CD4-positive, alpha-beta T cell treated with Interleukin-21 for 1 hour (primary cell): ENCODE data around the gene GALNT10.

Experiments used
- DNase-seq: peaks from one replicate; pipeline ENCODE4 v3.0.0-alpha.2; 2020

The GALNT10 gene

DNA sequence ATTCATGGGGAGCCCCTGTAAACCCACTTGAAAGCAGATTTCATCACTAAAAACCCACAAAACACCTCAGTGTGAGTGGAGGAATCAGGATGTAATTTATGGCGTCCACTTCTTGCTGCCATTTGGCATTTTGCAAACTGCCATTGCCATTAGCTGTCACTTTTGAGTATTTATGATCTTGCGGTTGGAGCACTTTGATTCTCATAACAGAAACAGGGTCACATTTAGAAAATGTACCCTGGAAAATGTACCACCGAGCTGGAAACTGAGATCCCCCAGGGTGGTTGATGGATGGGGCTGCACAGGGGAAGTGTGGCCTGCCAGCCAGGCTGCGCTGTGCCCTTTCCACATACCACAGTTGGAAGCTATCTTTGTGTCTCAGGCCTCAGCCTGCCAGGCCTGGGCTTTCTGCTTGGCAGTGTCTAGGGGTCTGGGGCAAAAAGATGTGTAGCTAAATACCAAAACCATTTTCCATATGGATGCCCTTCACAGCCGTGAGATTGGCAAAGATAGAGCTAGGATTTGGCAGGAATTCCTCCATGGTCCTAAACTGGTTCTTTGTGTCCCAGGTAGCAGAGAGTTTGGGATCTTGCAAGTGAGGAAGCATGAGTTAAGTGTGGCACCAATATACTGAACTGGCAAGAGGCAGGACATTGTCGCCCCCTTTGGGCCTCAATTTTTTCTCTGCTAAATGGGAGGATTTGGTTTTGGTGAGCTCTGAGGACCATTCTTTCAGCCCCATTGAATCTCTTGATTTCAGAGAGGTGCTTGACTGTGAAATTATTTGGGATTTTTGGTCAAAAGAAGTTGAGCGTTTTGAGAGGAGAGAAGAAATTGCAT lies 46.2 kb downstream of the GALNT10 start:
- DNase-seq = peak; percentile 14

DNA sequence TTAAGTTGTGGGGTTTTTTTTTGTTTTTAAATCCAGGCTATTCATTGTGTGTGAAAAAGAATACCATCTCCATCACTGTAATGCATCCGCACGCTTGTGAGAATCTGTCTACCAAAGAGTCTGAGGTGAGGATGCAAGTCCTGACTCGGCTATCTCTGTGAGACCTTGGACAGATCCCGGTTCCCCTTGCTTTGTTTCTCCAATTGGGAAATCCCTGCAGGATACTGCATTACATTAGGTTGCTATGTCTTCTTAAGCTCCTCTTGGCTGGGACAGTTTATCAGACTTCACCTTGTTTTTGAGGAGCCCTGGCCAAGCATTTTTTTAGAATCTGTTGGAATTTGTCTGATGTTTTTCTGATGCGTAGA lies 46.8 kb downstream of the GALNT10 start:
- no peak for DNase-seq

DNA sequence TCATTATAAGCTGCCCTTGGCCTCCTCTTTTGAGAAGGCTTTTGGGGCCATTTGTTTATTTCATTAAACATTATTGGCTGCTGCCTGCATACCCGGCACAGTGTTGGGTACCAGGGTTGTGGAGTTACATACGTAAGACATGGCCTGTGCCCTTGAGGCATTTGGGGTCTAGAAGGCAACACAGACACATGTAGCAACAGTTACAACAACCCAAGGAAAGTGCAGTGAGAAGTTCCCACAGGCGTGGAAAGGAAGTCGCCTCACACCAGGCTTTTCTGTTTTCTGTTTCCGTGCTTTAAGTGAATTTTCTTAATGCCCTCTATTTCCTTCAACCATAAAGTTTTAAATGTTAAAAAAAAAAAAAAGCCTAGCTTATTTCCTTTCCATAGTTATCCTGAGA lies 47.4 kb downstream of the GALNT10 start:
- DNase-seq = no peak

DNA sequence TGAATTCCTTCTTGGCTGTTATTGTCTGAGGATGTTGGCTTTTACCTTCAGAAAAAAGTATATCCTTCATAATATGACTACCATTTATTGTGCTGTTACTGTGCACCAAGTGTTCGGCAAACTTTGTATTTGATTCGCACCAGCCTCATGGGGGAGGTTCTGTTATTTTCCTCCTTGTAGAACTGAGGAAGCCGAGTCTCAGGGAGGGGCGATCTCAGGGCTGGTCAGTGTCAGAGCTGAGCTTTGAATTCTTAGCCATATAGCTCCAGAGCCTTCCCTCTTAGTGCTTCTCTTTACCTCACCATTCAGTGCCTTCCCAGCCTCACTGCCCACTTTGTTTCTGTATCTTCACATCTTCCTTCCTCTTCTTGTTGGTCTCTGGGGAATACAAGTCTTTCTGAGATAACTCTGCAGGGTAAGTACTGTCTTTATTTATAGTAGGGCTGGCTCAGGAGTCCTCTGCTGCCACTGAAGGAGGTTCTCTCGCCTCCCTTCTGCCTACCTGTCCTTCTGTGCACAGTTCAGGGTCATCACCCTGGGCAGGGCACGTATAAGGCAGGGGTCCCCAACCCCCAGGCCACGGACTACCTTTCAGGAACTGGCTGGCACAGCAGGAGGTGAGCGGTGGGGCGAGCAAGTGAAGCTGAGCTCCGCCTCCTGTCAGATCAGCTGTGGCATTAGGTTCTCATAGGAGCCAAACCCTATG lies 48.4 kb downstream of the GALNT10 start:
- DNase-seq = no peak

DNA sequence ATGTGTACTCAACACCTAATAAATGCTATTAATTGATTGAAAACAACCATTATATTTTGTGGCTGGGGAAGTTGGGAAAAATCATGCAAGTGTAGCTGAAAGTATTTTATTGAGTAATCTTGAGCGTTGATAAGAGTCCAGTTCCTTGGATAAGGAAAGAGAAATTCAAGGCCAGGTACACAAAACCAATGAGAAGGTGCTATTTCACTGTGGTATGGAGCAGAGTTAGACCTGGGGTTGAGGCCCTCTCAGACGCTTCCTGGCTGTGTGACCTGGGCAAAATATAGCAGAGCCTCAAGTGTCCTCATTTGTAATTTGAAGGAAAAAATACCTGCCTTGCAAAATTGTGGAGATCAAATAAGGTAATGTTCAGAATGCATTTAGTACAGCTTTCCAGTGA lies 50.1 kb downstream of the GALNT10 start:
- no peak for DNase-seq

DNA sequence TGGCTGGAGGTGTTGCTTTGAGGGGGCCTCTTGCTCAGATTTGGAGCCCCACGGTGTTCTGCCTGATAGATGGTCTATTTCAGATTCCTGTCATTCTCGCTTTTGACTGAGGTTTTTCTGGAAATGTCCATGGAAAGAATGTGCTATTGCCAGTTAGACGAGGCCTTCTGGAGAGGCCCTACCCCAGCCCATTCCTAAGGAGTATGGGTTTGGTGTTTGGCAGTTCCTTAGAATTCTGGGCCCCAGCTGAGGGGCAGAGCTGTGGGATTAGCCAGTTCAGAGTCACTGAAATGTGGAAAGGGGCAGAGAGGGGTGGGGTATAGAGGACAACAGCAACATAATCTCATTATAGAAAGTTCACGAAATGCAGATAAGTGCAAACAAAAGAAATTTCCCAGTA lies 50.5 kb downstream of the GALNT10 start:
- DNase-seq = no peak

DNA sequence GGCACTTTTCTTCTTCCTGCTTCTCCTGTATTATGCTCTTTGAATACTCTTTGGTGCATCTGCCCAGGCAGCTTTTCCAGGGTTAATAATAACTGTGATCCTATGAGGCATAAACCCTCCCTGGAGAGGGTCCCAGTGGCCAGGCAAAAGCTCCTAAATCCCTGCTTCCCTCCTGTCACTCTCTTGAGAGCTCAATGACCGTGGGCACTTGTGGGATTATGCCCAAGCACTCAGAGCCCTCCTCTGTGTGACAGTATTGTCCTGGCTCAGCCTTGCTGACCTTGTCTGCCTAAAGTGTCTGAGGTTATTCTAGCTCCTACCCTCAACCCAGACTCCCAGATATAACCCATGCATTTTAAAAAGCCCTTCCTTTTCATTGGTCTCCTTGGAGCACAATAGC lies 51.9 kb downstream of the GALNT10 start:
- no peak for DNase-seq

DNA sequence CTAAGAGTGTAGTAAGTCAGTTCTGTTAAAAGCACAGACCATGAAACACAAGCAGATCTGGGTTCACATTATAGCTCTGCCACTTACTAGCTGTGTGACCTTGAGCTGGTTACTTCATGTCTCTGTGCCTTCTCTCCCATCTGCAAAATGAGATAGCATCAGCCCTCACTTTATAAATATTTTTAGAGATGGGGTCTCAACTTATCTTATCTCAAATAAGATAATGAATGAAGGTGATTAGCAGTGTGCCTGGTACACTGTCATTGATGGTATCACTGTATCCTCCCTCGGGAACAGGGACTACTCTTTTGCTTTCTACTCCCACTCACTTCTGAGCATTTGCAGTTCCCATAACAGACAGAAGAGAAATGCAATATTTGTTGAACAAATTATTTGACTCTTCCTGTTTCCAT lies 52.4 kb downstream of the GALNT10 start:
- no peak for DNase-seq

DNA sequence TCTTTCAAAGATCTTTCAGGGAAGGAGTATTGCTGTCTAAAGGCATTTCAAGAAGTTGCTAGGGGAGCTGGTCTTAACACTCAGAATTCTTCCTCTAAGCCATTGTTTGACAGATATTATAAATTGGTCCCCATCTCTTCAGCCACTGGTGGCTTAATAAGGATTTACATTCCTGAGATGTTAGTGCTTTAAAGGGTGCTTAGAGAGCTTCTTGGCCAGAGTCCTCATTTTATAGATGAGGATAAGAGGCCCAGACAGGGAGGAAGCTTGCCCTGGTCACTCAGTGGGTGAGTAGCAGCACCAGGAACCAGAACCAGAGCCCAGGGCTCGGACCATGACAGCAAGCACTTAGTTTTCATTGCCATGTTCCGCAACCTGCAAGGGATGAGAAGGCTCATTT lies 53.2 kb downstream of the GALNT10 start:
- no peak for DNase-seq

DNA sequence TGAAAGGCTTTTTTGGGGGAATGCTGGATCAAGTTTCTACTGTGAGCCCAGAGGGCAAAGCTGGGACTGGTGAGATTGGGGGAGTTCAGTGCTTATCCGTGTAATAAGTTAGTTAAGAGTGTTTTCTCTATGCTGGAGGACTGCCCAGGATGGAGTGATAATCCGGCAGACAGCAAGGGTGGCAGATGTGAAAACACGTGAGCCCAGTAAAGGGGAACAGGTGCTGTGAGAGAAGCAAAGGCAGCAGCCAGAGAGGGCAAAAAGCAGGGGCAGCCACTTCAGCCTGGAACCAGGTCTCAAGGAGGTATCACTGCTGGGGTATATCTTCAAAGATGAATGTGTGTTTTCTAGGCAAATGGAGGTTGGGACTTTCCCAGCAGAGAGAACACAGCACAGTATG lies 53.9 kb downstream of the GALNT10 start:
- no peak for DNase-seq

DNA sequence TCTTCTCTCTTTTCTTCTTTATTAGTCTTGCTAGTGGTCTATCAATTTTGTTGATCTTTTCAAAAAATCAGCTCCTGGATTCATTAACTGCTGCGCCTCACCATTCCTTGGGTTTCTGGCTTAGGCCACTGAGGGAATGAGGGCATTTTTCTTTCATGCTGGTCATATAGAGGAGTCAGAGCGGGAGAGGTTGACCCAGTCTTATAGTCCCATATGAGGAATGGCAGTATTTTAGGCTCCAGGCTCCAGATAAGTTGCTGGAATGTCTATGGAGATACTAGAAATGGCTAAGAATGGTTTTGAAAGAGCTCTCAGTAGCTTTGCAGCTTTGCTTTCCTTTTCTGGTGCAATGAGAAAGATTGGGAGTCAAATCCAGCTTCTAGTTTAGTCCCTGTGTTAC lies 58.2 kb downstream of the GALNT10 start:
- no peak for DNase-seq

DNA sequence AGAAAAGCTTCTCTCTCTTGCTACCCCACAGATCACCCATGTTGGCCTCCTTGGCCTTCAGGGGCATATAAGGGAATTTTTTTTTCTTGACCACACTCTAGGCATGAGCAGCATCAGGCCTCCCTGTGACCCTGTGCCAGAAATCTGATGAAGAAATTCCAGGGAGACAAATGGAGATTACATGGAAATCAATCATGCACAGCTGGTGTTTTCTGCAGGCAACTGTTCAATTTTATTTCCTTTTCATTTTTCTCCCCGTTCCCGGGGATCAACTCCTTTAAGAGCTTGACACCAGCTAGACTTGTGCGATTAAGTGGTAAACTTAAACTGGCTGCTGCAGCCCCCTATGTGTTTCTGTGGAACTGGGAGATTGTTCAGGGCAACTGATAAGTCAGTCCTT lies 59.3 kb downstream of the GALNT10 start:
- no peak for DNase-seq

DNA sequence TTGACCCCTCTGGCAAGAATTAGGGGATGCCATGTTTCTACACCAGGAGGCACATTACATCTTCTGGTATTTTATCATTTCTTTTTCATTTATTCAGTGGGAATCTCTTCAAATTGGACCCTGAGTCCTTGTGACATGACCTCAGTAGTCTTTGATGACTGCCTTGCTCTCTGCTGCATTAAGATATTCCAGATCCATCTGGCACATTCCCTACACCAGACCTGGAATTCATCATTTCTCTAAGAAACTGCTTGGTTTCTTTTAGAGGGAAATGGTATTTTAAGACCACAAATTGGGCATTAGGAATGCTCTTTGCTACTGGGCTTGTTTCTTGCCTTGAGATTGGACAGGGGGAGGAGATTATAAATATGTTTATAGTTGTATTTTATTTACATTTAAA lies 61.0 kb downstream of the GALNT10 start:
- no peak for DNase-seq

DNA sequence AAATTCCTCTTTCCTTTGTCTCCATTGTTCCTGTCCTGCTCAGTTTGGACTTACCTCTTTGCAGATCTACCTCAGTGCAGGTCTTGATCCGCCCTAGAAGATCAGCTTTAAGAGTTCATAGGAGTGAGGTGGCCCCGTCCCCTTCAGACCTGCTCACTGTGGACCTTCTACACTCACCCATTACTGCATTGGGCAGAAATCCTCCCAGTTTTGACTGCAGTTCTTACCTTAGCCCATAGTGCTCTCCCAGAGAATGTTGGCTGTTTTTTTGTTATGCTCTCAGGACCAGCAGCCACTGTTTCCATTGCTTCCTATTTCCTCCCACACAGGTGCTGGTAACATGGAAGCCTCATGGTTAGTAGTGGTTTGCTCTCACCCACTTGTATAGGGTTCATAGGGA lies 63.3 kb downstream of the GALNT10 start:
- DNase-seq = no peak

DNA sequence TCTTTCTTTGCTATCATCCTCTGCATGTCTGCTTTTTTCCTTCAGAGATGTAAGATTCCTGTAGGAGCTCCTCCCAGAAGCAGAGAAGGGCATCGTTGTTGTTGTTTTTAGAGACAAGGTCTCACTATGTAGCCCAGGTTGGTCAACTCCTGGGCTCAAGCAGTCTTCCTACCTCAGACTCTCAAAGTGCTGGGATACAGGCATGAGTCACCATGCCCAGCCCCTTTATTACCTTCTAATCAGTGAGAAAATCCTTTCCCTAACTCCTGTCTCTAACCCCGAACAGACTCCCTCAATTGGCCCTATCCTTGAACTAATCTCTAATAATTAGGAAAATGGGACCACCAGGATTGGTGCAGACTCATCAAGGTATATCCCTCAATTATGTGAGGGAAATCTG lies 64.4 kb downstream of the GALNT10 start:
- no peak for DNase-seq

DNA sequence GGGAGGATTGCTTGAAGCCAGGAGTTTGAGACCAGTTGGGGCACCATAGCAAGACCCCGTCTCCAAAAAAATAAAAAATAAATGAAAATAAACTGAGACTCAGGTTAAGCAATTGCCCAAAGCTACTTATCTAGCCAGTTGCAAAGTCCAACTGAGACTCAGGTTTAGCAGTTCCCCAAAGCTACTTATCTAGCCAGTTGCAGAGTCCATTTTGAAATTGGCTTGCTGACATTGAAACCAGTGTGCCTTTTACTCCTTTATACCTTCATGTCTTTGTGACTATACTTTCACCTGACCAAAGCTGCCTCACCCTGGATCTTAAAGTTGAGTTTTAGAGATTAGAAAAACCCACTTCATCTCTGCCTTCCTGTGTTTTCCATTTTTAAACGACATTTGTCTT lies 66.5 kb downstream of the GALNT10 start:
- DNase-seq = no peak

DNA sequence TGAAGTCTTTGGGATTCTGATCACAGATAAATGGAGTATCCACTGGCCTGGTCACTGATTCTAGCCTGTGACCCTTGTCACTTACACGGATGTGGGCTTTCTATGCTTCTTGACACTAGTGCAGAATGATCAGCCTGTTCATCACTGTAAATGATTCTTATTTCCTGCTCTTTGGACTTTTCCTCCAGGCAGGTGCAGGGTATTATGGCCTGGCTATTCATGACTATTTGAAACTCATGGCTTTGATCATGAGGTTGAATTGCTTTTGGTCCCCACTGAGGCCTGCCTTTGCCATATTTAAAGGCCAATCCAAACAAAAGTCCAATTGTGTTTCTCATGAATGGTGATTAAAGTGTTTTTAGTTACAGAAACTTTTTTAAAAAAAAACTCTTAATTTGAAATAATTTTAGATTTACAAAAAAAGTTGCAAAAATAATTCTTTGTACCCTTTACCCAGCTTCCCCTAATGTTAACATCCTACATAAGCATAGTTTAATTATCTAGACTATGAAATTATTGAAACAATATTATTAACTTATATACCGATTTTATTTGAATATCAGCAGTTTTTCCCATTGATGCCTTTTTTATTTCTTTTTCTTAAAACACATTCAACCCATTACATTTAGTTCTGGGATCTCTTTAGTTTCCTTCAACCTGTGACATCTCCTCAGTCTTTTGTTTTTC lies 68.1 kb downstream of the GALNT10 start:
- DNase-seq = no peak

DNA sequence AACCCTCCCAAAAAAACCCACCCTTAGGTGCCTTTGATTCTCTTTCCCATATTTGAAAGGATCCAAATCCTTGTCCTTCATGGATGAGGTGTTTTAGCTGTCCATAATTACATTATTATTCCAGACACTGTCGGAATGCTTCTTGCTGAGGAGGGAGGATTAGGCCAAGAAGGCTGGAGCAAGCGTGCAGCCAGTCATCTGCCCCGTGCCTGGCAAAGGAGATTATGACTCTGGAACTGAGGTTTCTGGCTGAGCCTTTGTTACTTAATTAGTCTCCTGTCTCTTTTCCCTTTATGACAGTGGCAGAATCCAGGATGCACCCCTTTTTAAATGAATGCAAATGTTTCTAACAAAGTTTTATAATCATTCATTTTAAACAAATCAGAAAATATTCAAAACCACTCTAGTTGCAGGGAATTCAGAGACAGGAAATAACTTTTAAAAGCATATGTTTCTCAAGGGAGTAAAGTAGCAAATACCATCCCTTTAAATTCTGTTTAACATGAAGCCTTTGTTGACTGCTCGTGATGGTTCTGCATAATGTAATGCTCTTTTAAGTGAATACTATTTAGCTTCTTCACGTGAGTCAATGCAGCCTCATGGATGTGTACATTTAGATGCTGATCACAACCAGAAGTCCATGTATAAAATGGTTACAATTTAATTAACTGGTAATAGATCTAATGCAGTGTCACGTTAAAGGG lies 69.8 kb downstream of the GALNT10 start:
- no peak for DNase-seq

DNA sequence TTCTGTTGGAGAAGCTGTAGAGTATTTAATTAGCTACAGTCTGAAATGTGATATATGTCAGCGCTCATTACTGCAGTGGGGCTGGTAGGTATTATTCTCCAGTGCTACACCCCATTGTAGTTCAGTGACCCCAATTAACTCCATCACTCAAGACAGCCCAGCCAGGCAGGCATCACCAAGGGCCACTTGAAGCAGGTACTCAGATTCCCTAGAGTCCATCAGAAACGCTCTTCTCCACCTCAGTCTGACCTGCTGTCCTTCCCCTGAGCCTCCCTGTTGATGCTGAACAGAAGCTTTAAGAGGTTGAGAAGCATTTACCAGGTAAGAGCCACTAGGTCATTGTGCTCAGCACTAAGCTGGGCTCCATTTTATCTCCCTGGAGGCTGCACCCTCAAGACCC lies 71.8 kb downstream of the GALNT10 start:
- no peak for DNase-seq

DNA sequence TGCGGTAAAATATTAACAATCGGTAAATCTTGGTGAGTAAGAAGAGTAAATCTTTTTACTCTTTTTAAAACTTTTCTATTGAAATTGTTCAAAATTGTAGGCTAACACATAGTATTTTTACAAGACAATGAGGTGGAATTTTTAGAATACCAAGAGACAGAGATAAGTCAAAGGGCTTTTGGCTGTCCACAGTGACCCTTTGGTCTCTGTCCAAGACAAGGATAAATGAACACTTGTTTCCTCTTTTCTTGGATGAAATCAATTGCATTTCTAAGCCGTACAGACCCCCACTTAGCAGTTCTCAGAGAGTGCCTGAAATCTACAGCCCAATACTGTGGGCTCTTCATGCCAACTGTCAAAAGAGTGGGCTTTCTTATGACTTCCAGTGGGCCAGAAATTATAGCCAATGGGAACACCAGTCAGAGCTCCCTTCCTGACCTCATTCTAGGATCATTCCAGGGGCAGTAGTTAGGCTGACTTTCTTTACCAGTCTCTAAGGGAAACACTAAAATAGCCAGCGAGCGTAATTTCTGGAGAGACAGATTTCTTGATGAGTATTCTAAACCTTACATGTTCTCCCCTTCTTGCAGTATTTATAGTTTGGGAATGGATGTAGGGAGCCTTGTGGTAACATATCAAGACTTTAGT lies 74.1 kb downstream of the GALNT10 start:
- DNase-seq = no peak

DNA sequence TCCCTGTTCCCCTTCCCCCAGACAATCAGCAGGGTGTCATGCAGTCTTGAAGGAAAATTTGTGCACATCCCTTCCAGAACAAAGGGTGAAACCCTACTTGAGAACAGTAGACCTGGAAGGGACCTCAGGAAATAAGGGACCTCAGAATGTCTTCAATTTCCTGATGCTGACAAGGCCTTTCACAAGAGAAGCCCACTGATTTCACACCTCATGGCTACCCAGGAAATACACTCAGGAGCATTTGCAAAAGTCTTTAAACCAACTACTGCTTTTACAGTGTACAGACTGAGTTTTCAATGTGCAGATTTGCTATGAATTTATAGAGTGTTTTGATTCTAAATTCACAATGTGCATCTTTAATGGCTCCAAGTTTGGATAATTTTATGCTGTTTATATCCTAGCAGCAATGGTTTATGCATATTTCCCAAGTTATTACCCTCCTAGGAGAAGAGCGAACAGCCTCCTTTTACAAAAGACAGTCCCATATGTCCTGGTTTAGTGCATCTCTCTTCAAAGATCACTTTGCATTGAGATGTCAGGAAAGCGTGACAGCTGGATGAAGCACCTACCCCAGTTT lies 74.8 kb downstream of the GALNT10 start:
- no peak for DNase-seq

DNA sequence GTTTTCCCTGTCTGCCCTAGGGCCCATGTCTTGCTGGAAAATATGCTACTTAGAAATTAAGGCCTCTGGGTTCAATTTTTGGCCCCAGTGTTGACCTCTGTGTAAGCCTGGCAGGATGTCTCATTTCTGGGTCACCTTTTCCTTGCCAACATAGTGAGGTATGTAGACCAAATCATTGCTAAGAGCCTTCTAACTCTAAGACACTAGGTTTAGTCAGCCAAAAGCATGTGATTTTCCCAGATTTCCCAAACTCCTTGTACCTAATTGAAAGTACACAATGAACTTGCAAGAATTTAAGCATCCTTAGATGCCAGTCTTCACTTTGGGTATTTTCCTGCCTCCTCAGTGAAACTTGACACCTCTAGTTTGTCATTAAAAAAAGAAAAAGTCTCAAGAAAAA lies 77.0 kb downstream of the GALNT10 start:
- no peak for DNase-seq

DNA sequence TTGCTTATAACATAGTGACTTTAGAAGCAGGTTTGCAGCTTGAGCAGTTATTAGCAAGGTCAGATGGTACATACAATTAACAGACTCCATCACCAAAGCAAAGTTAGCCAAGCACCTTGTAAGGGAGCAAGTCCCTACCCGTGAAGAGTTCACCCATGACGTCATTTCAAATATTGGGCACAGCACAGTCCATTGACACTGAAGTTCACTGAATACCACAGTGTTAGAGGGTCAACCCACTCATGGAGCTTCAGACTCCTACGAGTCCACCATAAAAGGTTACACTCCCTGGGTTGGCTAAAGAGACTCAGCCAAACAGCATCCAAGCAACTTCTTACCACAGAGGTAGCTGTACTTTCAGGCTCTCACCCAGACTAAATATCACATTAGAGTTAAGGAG lies 77.5 kb downstream of the GALNT10 start:
- no peak for DNase-seq
